Fibroblast of skin of abdomen (primary cell): ENCODE results near the gene TMEM255A.

Source experiments
- DNase-seq: peaks from one replicate; pipeline ENCODE4 v3.0.0-alpha.2; 2013

Gene TMEM255A

DNA sequence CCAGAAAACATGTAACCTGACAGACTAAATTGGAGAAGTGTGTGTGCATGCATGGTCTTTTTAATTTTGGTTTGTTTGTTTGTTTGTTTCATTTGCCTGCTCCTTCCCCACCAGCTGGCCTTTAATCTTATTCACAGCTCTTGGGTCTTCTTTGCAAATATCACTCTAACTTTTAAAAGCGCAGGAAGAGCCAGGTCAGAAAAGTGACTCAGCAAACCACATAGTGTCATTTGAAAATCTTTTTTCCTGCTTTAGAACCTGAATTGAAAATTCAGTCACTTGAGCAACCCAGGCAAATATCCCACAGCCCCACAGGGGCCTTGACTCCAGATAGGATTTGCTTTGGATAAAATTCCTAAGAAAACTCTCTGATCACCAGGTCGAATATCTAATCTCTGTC lies 4.6 kb downstream of the TMEM255A start:
- no peak for DNase-seq

- no peak for DNase-seq
Measured at GRCh38 chrX:120305531-120306141, 5.6 kb downstream of the TMEM255A start.

DNA sequence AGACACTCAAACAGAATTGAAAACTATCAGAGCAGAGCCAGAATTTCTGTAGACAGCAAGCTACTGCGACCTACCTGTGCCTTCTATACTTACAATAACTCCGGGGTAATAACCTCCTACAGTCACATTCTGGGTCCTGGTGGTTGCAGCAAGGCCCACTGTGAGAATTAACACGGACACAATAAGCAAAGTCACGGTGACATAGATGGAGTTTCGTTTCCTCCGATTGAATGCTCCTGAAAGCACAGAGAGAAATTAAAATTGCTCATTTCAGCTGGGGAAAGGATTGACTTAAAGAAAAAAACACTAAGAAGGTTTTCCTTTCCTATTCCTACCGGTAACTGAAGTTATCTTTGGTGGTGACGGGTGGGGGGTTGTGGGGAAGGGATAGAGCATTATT lies 7.0 kb downstream of the TMEM255A start:
- no peak for DNase-seq

DNA sequence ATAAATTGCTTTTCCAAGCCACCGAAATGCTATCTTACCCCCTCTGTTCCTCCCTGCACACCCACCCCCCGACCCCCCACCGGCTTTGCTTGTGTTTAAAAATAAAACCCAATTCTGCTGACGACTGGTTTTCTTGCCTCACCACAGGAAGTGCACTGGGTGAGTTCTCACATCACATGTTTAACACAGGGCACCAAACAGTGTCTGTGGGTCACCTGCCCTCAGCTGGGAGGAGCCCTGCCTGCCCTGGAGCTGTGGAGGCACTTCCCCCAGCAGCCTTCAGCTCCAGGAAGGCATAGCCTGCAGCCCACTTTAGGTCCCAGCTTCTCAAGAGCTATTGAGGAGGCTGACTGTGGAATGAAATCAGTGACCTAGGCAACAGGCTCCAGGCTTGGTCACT lies 8.8 kb downstream of the TMEM255A start:
- no peak for DNase-seq

DNA sequence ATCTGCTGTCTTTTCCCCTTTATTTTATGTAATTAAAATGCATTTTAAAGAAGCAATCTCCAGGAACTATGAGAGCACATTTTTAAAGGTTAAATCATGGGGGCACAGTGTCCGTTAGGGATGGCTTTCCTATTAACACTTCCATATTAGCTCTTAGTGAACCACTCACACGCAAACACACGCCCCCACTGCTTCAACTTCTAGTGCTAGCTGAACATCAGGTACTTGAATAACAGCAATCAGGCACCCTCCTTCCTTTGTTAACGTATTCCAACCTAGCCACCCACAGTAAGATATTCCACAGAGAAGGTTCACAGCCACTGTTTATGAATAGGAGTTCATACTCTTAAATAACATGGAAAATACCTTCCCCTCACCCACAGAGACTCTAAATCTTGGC lies 9.3 kb downstream of the TMEM255A start:
- no peak for DNase-seq

DNA sequence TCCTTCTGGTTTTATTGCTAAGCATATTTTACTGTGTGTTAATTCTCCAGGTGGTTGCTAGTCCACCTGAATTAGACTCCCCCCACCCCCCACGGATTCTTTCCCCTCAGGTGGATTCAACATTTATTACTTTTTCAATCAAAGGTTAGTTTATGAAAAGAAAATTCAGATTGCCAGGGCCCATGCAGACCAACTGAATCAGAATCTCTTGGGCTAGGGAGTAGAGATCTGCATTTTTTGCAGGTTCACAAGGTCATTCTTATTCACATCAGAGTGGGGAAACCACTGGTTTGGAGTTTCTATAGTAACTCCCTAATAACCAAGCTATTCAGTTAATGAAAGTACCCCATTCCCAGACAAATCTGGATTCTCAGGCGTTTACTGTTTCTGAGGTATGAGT lies 9.8 kb downstream of the TMEM255A start:
- no peak for DNase-seq

- DNase-seq, result no peak
Measured at GRCh38 chrX:120299928-120300327, 11.3 kb downstream of the TMEM255A start.

DNA sequence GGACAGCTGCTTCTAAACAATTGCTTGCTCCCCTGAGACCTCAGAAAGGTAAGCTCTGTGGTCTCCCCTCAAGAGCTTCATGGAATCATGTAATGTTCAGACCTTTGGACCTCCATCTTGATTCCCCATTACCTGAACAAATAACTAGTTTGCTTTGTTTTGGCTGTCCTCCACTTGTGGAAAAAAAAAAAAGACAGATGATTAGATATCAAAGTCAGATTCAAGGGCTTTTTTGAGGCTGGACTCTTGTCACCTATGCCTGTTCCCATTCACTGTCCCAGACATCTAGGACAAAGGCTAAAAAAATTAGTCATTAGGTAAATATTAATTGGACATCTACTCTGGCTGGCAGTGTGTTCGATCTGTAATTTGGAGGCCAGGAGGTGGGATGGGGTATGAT lies 13.3 kb downstream of the TMEM255A start:
- DNase-seq, result no peak

DNA sequence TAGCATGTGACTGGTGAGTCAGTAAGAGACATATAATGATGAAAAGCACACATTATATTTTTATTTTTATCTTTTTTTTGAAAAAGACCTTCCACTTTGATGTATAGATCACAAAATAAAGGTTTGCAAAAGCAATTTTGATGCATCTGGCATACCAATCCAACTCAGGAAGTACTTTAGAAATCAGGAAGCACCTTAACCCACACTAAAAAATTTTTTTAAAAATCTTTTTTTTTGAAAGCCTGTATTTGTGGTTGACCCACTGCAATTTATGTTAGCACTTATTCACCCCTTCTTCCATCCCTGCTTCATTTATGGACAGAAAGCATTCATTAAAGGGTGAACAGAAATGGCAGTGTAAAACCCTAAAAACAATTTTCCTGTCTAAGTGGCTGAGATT lies 16.6 kb downstream of the TMEM255A start:
- no peak for DNase-seq

GRCh38 chrX:120293015-120293414 lies 18.2 kb downstream of the TMEM255A start:
- DNase-seq, result no peak

GRCh38 chrX:120291211-120291610 lies 20.1 kb downstream of the TMEM255A start:
- DNase-seq, result no peak

DNA sequence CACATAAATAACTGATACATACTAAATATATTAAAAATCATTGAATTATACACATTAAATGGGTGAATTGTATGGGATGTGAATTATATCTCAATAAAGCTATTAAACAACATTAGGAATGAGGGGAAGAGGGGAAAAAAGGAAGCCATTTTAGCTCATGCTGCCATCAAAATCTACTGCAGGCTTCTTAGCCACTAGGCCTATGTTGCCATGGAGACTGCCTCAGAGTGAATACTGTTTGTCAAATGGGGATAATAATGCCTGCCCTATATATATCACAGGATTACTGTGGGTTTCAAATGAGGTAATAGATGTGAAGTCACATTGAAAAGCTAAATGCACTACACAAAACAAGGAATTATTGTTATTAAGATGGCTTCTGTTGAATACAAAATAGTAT lies 21.2 kb downstream of the TMEM255A start:
- DNase-seq, result no peak

- no peak for DNase-seq
Measured at GRCh38 chrX:120287513-120288112, 23.6 kb downstream of the TMEM255A start.

- DNase-seq, result no peak
Measured at GRCh38 chrX:120286733-120287512, 24.3 kb downstream of the TMEM255A start.

DNA sequence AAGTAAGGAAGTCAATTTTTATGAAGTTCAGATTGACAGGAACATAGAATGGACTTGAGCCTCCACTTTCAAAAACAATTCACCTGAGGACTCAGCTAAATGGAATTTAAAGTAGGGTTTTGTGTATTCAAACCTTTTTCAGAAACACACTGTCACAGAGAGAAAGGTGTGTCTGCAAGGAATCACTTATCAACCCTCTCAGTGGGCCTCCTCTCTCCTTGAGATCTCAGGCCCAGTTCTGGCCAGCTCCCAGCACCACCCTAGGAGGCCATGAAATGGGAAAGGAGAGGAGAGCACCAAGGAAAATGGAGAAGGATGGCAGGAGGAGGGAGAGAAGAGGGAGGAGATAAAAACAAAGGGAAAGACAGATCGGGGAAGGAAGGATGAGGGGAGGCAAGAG lies 28.6 kb downstream of the TMEM255A start:
- no peak for DNase-seq

DNA sequence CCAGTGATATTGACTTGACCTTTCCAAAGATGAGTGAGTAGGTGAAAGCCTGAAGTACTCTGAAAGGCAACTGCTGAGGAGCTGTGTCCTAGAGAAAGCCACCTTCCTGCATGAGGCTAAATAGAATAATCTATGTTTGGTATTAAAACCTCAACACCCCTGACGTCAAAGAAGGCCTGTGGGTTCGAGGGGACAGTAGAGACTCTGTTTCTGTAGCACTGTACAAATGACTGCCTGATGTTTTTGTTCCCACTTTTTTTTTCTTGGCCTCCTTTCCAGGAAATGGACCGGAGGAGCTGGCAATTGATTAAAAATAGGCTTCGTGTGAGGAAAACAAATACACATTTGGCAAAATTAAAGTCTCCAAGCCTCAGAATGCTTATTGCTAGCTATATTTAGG lies 29.5 kb downstream of the TMEM255A start:
- DNase-seq, result no peak

GRCh38 chrX:120281021-120281624 lies 30.1 kb downstream of the TMEM255A start:
- no peak for DNase-seq

DNA sequence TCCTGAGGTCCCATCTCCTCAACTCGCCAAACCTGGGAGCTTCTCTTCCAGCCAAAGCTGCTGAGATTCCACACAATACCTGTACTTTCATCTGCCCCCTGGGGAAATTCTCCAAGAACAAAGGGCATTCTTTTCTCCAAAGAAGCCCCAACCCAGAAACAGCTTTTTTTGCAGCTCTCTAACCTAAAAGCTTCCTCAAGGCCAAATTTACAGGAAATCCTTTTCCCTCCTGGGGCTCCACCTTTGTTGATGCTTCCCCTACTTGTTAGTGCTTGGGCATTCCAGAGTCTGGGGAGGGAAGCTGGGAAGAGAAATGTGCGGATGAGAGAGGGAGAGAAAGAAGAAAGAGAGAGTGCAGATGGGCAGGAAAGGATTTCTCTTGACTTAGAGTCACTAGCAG lies 36.3 kb downstream of the TMEM255A start:
- no peak for DNase-seq

- DNase-seq, result no peak
Measured at GRCh38 chrX:120274145-120274544, 37.1 kb downstream of the TMEM255A start.

DNA sequence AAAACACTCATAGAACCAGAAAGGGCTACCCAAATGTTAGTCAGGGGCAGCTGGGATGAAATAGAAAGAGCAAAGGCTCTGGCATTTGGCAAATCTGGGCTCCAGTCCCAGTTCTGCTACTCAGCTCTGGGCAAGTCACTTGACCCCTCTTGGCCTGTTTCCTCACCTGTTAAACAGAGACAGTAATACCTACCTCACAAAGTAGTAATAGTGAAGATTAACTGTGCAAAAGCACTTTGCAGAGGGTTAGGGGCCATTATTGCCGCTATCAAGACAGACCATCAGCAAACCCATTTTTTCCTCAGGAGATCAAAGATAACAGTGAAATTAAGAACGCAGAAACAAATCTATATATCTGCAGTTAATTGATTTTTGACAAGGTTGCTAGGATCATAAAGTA lies 40.0 kb downstream of the TMEM255A start:
- DNase-seq, result no peak

DNA sequence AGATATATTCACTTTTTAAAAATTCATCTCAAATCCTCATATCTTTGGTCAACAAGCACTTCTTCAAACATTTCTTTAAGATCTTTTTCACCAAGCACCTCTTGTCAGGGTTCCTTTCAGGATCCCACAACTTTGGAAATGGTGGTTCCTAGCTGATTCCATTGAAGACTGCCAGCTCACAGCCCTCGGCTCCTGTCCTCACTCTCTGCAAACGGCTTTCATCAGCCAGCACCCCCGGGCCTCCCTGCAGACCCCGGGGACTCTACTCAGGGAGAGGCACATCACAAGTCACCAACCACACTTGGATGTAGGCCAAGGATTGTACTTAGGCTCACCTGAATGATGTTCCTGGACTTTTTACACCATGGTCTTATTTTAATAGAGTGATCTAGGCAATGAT lies 40.7 kb downstream of the TMEM255A start:
- no peak for DNase-seq

GRCh38 chrX:120269373-120270035 lies 41.8 kb downstream of the TMEM255A start:
- no peak for DNase-seq

GRCh38 chrX:120264341-120264740 lies 46.9 kb downstream of the TMEM255A start:
- no peak for DNase-seq
